Uterus (tissue), 4 donors: ENCODE data around the gene TRAF3. TPM values are rescaled to one million over a fixed set of nuclear protein-coding genes. Genes with fewer than 3 reads are reported as not detected.

Source experiments
- DNase-seq, 2 donors: peaks; one replicate each; pipeline ENCODE4 v3.0.0-alpha.2; 2019 to 2020
- H3K27ac ChIP-seq, 2 donors: fragments of 200-600 bp; sonication (generic); 1 replicate in 1 of 2; 2 replicates in 1 of 2; pipeline ENCODE4 v1.5.1; 2016 to 2018
- H3K27me3 ChIP-seq, 2 donors: fragments of 200-600 bp; sonication (generic); one replicate each; pipeline ENCODE4 v1.5.1; 2018 to 2019; ENCODE audit warnings: control low read depth in 1 of 2
- H3K36me3 ChIP-seq, 2 donors: fragments of 200-600 bp; sonication (generic); one replicate each; pipeline ENCODE4 v1.5.1; 2019; ENCODE audit warnings: control low read depth in 1 of 2
- H3K4me1 ChIP-seq, 2 donors: fragments of 200-600 bp; sonication (generic); one replicate each; pipeline ENCODE4 v1.5.1; 2018 to 2019; ENCODE audit warnings: control low read depth in 1 of 2
- H3K4me3 ChIP-seq, 2 donors: fragments of 200-600 bp; sonication (generic); 1 replicate in 1 of 2; 2 replicates in 1 of 2; pipeline ENCODE4 v1.5.1; 2018 to 2019; ENCODE audit warnings: mild to moderate bottlenecking in 1 of 2
- H3K9me3 ChIP-seq, 2 donors: fragments of 200-600 bp; sonication (generic); one replicate each; pipeline ENCODE4 v1.5.1; 2019; ENCODE audit warnings: control low read depth in 1 of 2
- CTCF ChIP-seq, 4 experiments: fragments of 200-600 bp in 2 of 4; fragments of 450-650 bp in 2 of 4; sonication (generic) in 2 of 4; IDR thresholded peaks; one replicate each; pipeline ENCODE4 v1.5.1; 2016 to 2019; ENCODE audit warnings: antibody characterized with exemption in 4 of 4, mild to moderate bottlenecking in 2 of 4, moderate library complexity in 1 of 4
- POLR2A ChIP-seq, 2 donors: fragments of 450-650 bp; IDR thresholded peaks; one replicate each; pipeline ENCODE4 v1.6.1; 2016; ENCODE audit warnings: antibody characterized with exemption in 2 of 2, mild to moderate bottlenecking in 1 of 2, moderate library complexity in 1 of 2
- intact Hi-C: fragments of 100-400 bp; cut with DNase I; formaldehyde crosslinking; loops from one replicate; pipeline ENCODE4 v1.15.1; 2023; ENCODE audit warnings: low total_unique reads
- total RNA-seq, 4 donors: library from RNA; depleted of rRNA in 3 of 4; stranded (reverse); fragments of >200 nt in 3 of 4; gene quantifications; one replicate each; pipeline versions ENCODE4 v1.1.0 to v1.2.4, GENCODE V29; 2014 to 2023
- donor health status: DM: yes; HTN: yes; CAD: no.

Gene TRAF3
- total RNA-seq, 4 donors from 2014 or later, result 7.4 to 33.1 (median 22.1) TPM

- intact Hi-C loops, result no loop called here
- TF ChIP-seq POLR2A (IDR thresholded peaks at IDR 0.05) (no peak), CTCF (IDR thresholded peaks at IDR 0.05) (no peak)
These were observed 36.4 kb downstream of the TRAF3 start for GRCh38 chr14:102813691-102814090.

GRCh38 chr14:102817318-102817717 lies 40.1 kb downstream of the TRAF3 start:
- Histone ChIP-seq H3K27ac (no peak overlapping the region), H3K27me3 (no peaks in the 10 kb centered on the region), H3K4me1 (no peaks in the 10 kb centered on the region), H3K9me3 (no peaks in the 10 kb centered on the region), H3K4me3 (no peak overlapping the region), H3K36me3 (no peaks in the 10 kb centered on the region)
- DNase-seq, result no peak
- no peak for TF ChIP-seq POLR2A (IDR thresholded peaks at IDR 0.05)
- TF ChIP-seq CTCF (IDR thresholded peaks at IDR 0.05), result no peak
- intact Hi-C loops, result no loop called here

More at GRCh38 chr14:102813691-102814090, 36.4 kb downstream of the TRAF3 start:
- H3K27ac ChIP-seq, result no peak overlapping the region
- no peaks in the 10 kb centered on the region for H3K27me3 ChIP-seq
- H3K9me3 ChIP-seq, result no peaks in the 10 kb centered on the region
- DNase-seq, result no peak
- H3K36me3 ChIP-seq, result no peaks in the 10 kb centered on the region
- no peaks in the 10 kb centered on the region for H3K4me1 ChIP-seq
- H3K4me3 ChIP-seq, result no peak overlapping the region

- TF ChIP-seq CTCF (IDR thresholded peaks at IDR 0.05), result no peak
- no peak for TF ChIP-seq POLR2A (IDR thresholded peaks at IDR 0.05)
- intact Hi-C loops, result no loop called here
- Histone ChIP-seq H3K27me3 (no peaks in the 10 kb centered on the region), H3K4me3 (no peak overlapping the region), H3K36me3 (no peaks in the 10 kb centered on the region), H3K9me3 (no peaks in the 10 kb centered on the region), H3K4me1 (no peaks in the 10 kb centered on the region), H3K27ac (no peak overlapping the region)
- DNase-seq, result no peak
These were observed 41.0 kb downstream of the TRAF3 start for GRCh38 chr14:102817942-102818940.

DNA sequence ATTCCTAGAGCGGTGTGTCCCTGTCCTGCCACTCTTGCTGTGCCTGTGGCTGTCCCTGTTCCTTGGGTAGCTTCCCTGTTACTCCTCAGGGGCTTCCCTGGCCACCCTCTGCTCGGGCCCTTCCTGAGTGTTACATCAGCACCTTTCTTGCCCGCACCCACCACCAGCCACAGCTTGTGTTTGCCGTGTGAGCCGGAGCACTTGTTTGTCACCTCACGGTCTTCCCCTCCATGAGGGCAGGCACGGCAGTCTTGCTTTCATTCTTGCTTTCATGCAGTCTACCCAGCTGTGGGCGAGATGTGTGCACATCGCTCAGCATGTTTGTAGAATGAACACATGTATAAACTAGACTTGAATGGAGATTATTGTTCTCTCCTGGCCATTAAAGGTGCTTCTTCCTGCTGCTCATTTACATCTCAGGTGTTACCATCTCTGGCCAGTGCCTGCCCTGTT lies 42.0 kb downstream of the TRAF3 start:
- intact Hi-C loops, result no loop called here
- Histone ChIP-seq H3K4me3 (no peak overlapping the region), H3K27ac (no peak overlapping the region), H3K27me3 (no peaks in the 10 kb centered on the region), H3K4me1 (no peaks in the 10 kb centered on the region), H3K36me3 (no peaks in the 10 kb centered on the region), H3K9me3 (no peaks in the 10 kb centered on the region)
- DNase-seq, result no peak
- TF ChIP-seq POLR2A (IDR thresholded peaks at IDR 0.05), result no peak
- no peak for TF ChIP-seq CTCF (IDR thresholded peaks at IDR 0.05)

GRCh38 chr14:102819747-102820330 lies 42.6 kb downstream of the TRAF3 start:
- intact Hi-C loops, result no loop called here
- Histone ChIP-seq H3K27ac (no peak overlapping the region), H3K36me3 (no peaks in the 10 kb centered on the region), H3K4me3 (no peak overlapping the region), H3K9me3 (no peaks in the 10 kb centered on the region), H3K4me1 (no peaks in the 10 kb centered on the region), H3K27me3 (no peaks in the 10 kb centered on the region)
- no peak for TF ChIP-seq POLR2A (IDR thresholded peaks at IDR 0.05)
- TF ChIP-seq CTCF (IDR thresholded peaks at IDR 0.05), result no peak
- DNase-seq, result no peak
